GM12801 (cell line): Measurements from ENCODE around the gene MAPK14.

ENCODE experiments used
- CTCF ChIP-seq: IDR thresholded peaks from one replicate; pipeline ENCODE4 v1.5.1; 2011; ENCODE audit warnings: control low read depth; ENCODE audit not compliant: insufficient read length; ENCODE audit errors: extremely low read depth

The MAPK14 gene

GRCh38 chr6:36121787-36122494, 94.3 kb downstream of the MAPK14 start:
- no peak for TF ChIP-seq CTCF

- TF ChIP-seq CTCF = no peak
These were observed 95.1 kb downstream of the MAPK14 start for GRCh38 chr6:36122495-36123269.

- no peak for TF ChIP-seq CTCF
These were observed 95.9 kb downstream of the MAPK14 start for GRCh38 chr6:36123270-36124139.

- no peak for TF ChIP-seq CTCF
These were observed 97.3 kb downstream of the MAPK14 start for GRCh38 chr6:36124881-36125280.

- TF ChIP-seq CTCF = no peak
These were observed 98.0 kb downstream of the MAPK14 start for GRCh38 chr6:36125575-36125974.

GRCh38 chr6:36126121-36126520, 98.5 kb downstream of the MAPK14 start:
- TF ChIP-seq CTCF = no peak
